H1 (cell line): ENCODE data around the gene KIF22. TPM values are rescaled to one million over a fixed set of nuclear protein-coding genes. Genes with fewer than 3 reads are reported as not detected.

Experiments
- CTCF ChIA-PET: fragments of 300-600 bp; sonication (Branson Sonifier 250); formaldehyde crosslinking; loops from one replicate; lab custom pipeline; 2021; ENCODE audit not compliant: partially characterized antibody; lab: Charles Lee
- POLR2A ChIA-PET: fragments of 300-600 bp; sonication (Branson Sonifier 250); formaldehyde crosslinking; loops from one replicate; lab custom pipeline; 2021; ENCODE audit warnings: inconsistent platforms; ENCODE audit not compliant: partially characterized antibody; lab: Charles Lee
- DNase-seq, 2 experiments: peaks; one replicate each; pipeline versions ENCODE4 v3.0.0 to v3.0.0-alpha.2; 2010 to 2022; ENCODE audit warnings: low spot score in 2 of 2, low read depth in 1 of 2, mixed read lengths in 1 of 2
- FAIRE-seq: peaks from 2 replicates; lab custom pipeline; 2011; peaks lifted over from hg19 to GRCh38; lab: Jason Lieb, UNC
- H2AFZ ChIP-seq: 2 replicates; pipeline ENCODE4 v1.8.1; 2012; ENCODE audit warnings: low read length, inconsistent platforms
- H2AK5ac ChIP-seq: 2 replicates; pipeline ENCODE4 v1.6.1; 2013; ENCODE audit warnings: low read depth, low read length
- H2BK120ac ChIP-seq: replicated peaks from 2 replicates; pipeline ENCODE3; 2013; ENCODE audit warnings: low read depth, low read length, inconsistent platforms
- H2BK12ac ChIP-seq: 2 replicates; pipeline ENCODE4 v1.6.1; 2013; ENCODE audit warnings: low read depth, low read length
- H2BK15ac ChIP-seq: 2 replicates; pipeline ENCODE4 v1.6.1; 2013; ENCODE audit warnings: low read length
- H2BK20ac ChIP-seq: 2 replicates; pipeline ENCODE4 v1.6.1; 2013; ENCODE audit warnings: low read length
- H2BK5ac ChIP-seq: 2 replicates; pipeline ENCODE4 v1.6.1; 2013; ENCODE audit warnings: low read depth, low read length
- H3K14ac ChIP-seq: 2 replicates; pipeline ENCODE4 v1.6.1; 2013; ENCODE audit warnings: inconsistent platforms; ENCODE audit not compliant: insufficient read length
- H3K18ac ChIP-seq: 2 replicates; pipeline ENCODE4 v1.6.1; 2013; ENCODE audit warnings: low read length; ENCODE audit errors: extremely low read depth
- H3K23ac ChIP-seq: 2 replicates; pipeline ENCODE4 v1.6.1; 2013; ENCODE audit warnings: inconsistent platforms; ENCODE audit not compliant: insufficient read length
- H3K23me2 ChIP-seq: 2 replicates; pipeline ENCODE4 v1.6.1; 2013; ENCODE audit warnings: low read depth, low read length
- H3K27ac ChIP-seq: 2 replicates; pipeline ENCODE4 v1.6.1; 2011; ENCODE audit warnings: low read depth, low read length, inconsistent platforms
- H3K27me3 ChIP-seq, 4 experiments: replicated peaks in 1 of 4; 1 replicate in 1 of 4; 2 replicates in 3 of 4; pipeline versions ENCODE4 v1.6.1 to v1.8.1; 2011 to 2013; ENCODE audit warnings: low read length in 3 of 4, mild to moderate bottlenecking in 3 of 4, inconsistent platforms in 2 of 4, mixed read lengths in 2 of 4, moderate library complexity in 1 of 4; ENCODE audit not compliant: control insufficient read depth in 3 of 4, insufficient read depth in 3 of 4; ENCODE audit errors: extremely low read depth in 1 of 4
- H3K36me3 ChIP-seq, 4 experiments: 2 replicates each; pipeline versions ENCODE4 v1.6.1 to v1.8.1; 2011 to 2013; ENCODE audit warnings: mild to moderate bottlenecking in 4 of 4, low read length in 3 of 4, moderate library complexity in 2 of 4, control low read depth in 1 of 4, inconsistent platforms in 1 of 4; ENCODE audit not compliant: insufficient read depth in 4 of 4, control insufficient read depth in 2 of 4
- H3K4ac ChIP-seq: replicated peaks from 2 replicates; pipeline ENCODE3; 2013; ENCODE audit warnings: low read length, low read depth, mixed read lengths, inconsistent platforms; ENCODE audit not compliant: insufficient read length
- H3K4me1 ChIP-seq, 4 experiments: replicated peaks in 1 of 4; 1 replicate in 1 of 4; 2 replicates in 3 of 4; pipeline versions ENCODE4 v1.6.1 to v1.8.1; 2011 to 2013; ENCODE audit warnings: low read length in 3 of 4, inconsistent platforms in 2 of 4, mixed read lengths in 1 of 4; ENCODE audit not compliant: insufficient read depth in 4 of 4, control insufficient read depth in 3 of 4
- H3K4me2 ChIP-seq, 2 experiments: 2 replicates each; pipeline versions ENCODE4 v1.6.1 to v1.8.1; 2011 to 2013; ENCODE audit warnings: low read depth in 2 of 2, low read length in 2 of 2, control low read depth in 1 of 2, inconsistent platforms in 1 of 2, mild to moderate bottlenecking in 1 of 2; ENCODE audit not compliant: insufficient read depth in 1 of 2
- H3K4me3 ChIP-seq, 4 experiments: fragments of 200-600, 300-600 bp in 1 of 4; sonication (generic), shearing (Covaris generic), sonication (Bioruptor Twin) in 1 of 4; 2 replicates each; pipeline versions ENCODE4 v1.5.1 to v1.8.1; 2011 to 2016; ENCODE audit warnings: low read length in 4 of 4, low read depth in 3 of 4, control low read depth in 2 of 4, inconsistent platforms in 2 of 4, mild to moderate bottlenecking in 2 of 4, mixed read lengths in 1 of 4, moderate library complexity in 1 of 4; ENCODE audit not compliant: insufficient read depth in 2 of 4; ENCODE audit errors: extremely low read depth in 1 of 4
- H3K56ac ChIP-seq: replicated peaks from 2 replicates; pipeline ENCODE3; 2013; ENCODE audit warnings: low read depth, mild to moderate bottlenecking, mixed read lengths, low read length, inconsistent platforms; ENCODE audit not compliant: insufficient read length
- H3K79me1 ChIP-seq: 2 replicates; pipeline ENCODE4 v1.6.1; 2013; ENCODE audit warnings: low read depth, low read length, control low read depth
- H3K79me2 ChIP-seq, 2 experiments: 2 replicates each; pipeline versions ENCODE4 v1.6.1 to v1.8.1; 2012 to 2013; ENCODE audit warnings: low read length in 2 of 2, mild to moderate bottlenecking in 2 of 2, inconsistent platforms in 1 of 2; ENCODE audit not compliant: insufficient read depth in 2 of 2, control insufficient read depth in 1 of 2
- H3K9ac ChIP-seq, 4 experiments: replicated peaks in 1 of 4; 1 replicate in 1 of 4; 2 replicates in 3 of 4; pipeline versions ENCODE4 v1.6.1 to v1.8.1; 2011 to 2013; ENCODE audit warnings: low read depth in 3 of 4, low read length in 3 of 4, control low read depth in 2 of 4, mild to moderate bottlenecking in 2 of 4, moderate library complexity in 2 of 4, inconsistent platforms in 1 of 4; ENCODE audit errors: extremely low read depth in 1 of 4
- H3K9me3 ChIP-seq, 2 experiments: 2 replicates each; pipeline versions ENCODE4 v1.6.1 to v1.8.1; 2012 to 2013; ENCODE audit warnings: mild to moderate bottlenecking in 2 of 2, moderate library complexity in 2 of 2, control low read depth in 1 of 2, inconsistent platforms in 1 of 2, low read depth in 1 of 2, low read length in 1 of 2, mixed read lengths in 1 of 2; ENCODE audit not compliant: insufficient read depth in 2 of 2
- H4K20me1 ChIP-seq, 2 experiments: replicated peaks in 1 of 2; 2 replicates each; pipeline versions ENCODE3 to v1.8.1; 2011 to 2013; ENCODE audit warnings: inconsistent platforms in 2 of 2, low read length in 2 of 2, mild to moderate bottlenecking in 1 of 2; ENCODE audit not compliant: insufficient read depth in 2 of 2, control insufficient read depth in 1 of 2
- H4K5ac ChIP-seq: 2 replicates; pipeline ENCODE4 v1.6.1; 2013; ENCODE audit warnings: low read length, low read depth, mixed read lengths, inconsistent platforms; ENCODE audit not compliant: insufficient read length
- H4K8ac ChIP-seq: 2 replicates; pipeline ENCODE4 v1.8.0; 2013; ENCODE audit warnings: mild to moderate bottlenecking, moderate library complexity, low read length, inconsistent platforms; ENCODE audit not compliant: insufficient read depth; ENCODE audit errors: extremely low read depth
- H4K91ac ChIP-seq: replicated peaks from 2 replicates; pipeline ENCODE3; 2013; ENCODE audit warnings: low read length, mixed read lengths, inconsistent platforms; ENCODE audit not compliant: insufficient read length
- CHD2 ChIP-seq: IDR thresholded peaks from 2 replicates; pipeline ENCODE4 v1.6.1; 2012; ENCODE audit warnings: low read length, improper control_type of control experiment
- HDAC2 ChIP-seq, 2 experiments: fragments of 300-600 bp in 1 of 2; sonication (generic) in 1 of 2; IDR thresholded peaks; 2 replicates each; pipeline ENCODE4 v1.6.1; 2011 to 2012; ENCODE audit warnings: low read depth in 2 of 2, low read length in 2 of 2, mild to moderate bottlenecking in 2 of 2, moderate library complexity in 2 of 2, borderline replicate concordance in 1 of 2, inconsistent platforms in 1 of 2
- KDM5A ChIP-seq: fragments of 200-600 bp; IDR thresholded peaks from 2 replicates; pipeline ENCODE4 v1.7.1; 2012; ENCODE audit warnings: mild to moderate bottlenecking, low read length, inconsistent platforms, mixed read lengths
- MAX ChIP-seq: IDR thresholded peaks from 2 replicates; pipeline ENCODE4 v1.6.1; 2012; ENCODE audit warnings: inconsistent platforms
- PHF8 ChIP-seq: fragments of 200-600 bp; sonication (generic); conservative IDR thresholded peaks from 2 replicates; pipeline ENCODE4 v1.7.1; 2012; ENCODE audit warnings: low read depth, mild to moderate bottlenecking, inconsistent platforms, low read length, moderate library complexity
- SAP30 ChIP-seq: fragments of 300-600 bp; sonication (generic); IDR thresholded peaks from 2 replicates; pipeline ENCODE4 v1.7.1; 2012; ENCODE audit warnings: low read length, moderate library complexity, mild to moderate bottlenecking, inconsistent platforms; ENCODE audit not compliant: insufficient read depth, insufficient replicate concordance
- TAF7 ChIP-seq: optimal IDR thresholded peaks from 2 replicates; pipeline ENCODE3; 2011; ENCODE audit warnings: low read depth, mild to moderate bottlenecking, inconsistent platforms, low read length, moderate library complexity, borderline replicate concordance
- TBP ChIP-seq: IDR thresholded peaks from 2 replicates; pipeline ENCODE4 v1.6.1; 2011; ENCODE audit warnings: low read depth, low read length, improper control_type of control experiment
- WGBS, 2 experiments: shearing (Covaris generic) in 1 of 2; methylation state at CpG; one replicate each; pipeline versions ENCODE4 v1.1.6 to v1.1.7; 2013 to 2015; ENCODE audit warnings: low lambda C conversion rate in 2 of 2, mixed read lengths in 2 of 2, inconsistent platforms in 1 of 2, low coverage in 1 of 2, missing lambda C conversion rate in 1 of 2; ENCODE audit not compliant: insufficient replicate concordance in 2 of 2, insufficient coverage in 1 of 2, insufficient read length in 1 of 2; ENCODE audit errors: extremely low coverage in 1 of 2, missing lambda C conversion rate in 1 of 2; 5-methylcytosine and 5-hydroxymethylcytosine counted together
- polyA plus RNA-seq, 7 experiments: library from polyadenylated mRNA; depleted of rRNA in 3 of 7; stranded (reverse) in 5 of 7; unstranded in 2 of 7; fragments of >200 nt in 5 of 7; fragments of 200-250 nt in 2 of 7; gene quantifications; 1 replicate in 5 of 7; 2 replicates in 1 of 7; 4 replicates in 1 of 7; pipeline versions ENCODE4 v1.2.1 to v1.2.3, GENCODE V29; 2011 to 2013; ENCODE audit warnings: missing spikeins in 2 of 7, mixed read lengths in 2 of 7
- total RNA-seq: library from RNA; stranded (reverse); fragmentation: NEBNext Ultra II Directional; extraction: Animal tissue kit (Norgen Biotek cat#: 25700); gene quantifications from 2 replicates; pipeline ENCODE4 v1.2.1, GENCODE V29; 2021

Gene KIF22
- total and polyA plus RNA-seq, 2 of the 8 experiments (the other 6 are each of a cell fraction or from before 2014, with no cell fraction given) = 139 to 142 TPM

GRCh38 chr16:29807426-29808218 lies 17.1 kb downstream of the KIF22 start:
- H3K4me1 ChIP-seq = peaks cover 0 to 43% (median 29%) of the 10 kb centered on the region in 4 experiments; a peak in 6 of 7 replicates
- H3K14ac ChIP-seq = no peak overlapping the region
- CTCF ChIA-PET = interaction anchor here (0.5 to 4.4 kb wide), 16 partner anchors 11 to 250 kb away, joined by 3 to 30 read pairs (median 3); partner anchors contain the start of genes KIF22, MVP and PAGR1
- H3K9me3 ChIP-seq = no peaks in the 10 kb centered on the region
- peak overlapping the region; percentile 88 for H4K91ac ChIP-seq
- no peak overlapping the region for H2BK20ac ChIP-seq
- H3K4ac ChIP-seq = peak overlapping the region; percentile 92
- no peak overlapping the region for H2AFZ ChIP-seq
- no peaks in the 10 kb centered on the region for H3K79me1 ChIP-seq
- peak overlapping the region; percentile 62 for H3K27ac ChIP-seq
- no peaks in the 10 kb centered on the region for H3K27me3 ChIP-seq
- H4K5ac ChIP-seq = peak overlapping the region; percentile 90
- peak overlapping the region; percentile 92 for H2BK5ac ChIP-seq
- H4K8ac ChIP-seq = peak overlapping the region; percentile 66; the same call in 1 of the 2 replicates
- H3K56ac ChIP-seq = peak overlapping the region; percentile 60
- H3K79me2 ChIP-seq = peaks cover 7 to 22% of the 10 kb centered on the region in 2 experiments
- peak overlapping the region; percentile 46 to 77 (median 72) for H3K9ac ChIP-seq
- peak overlapping the region; percentile 40; the same call in 1 of the 2 replicates for H2AK5ac ChIP-seq
- 0 out of 2 replicates have a peak overlapping the region, but pooled peaks have one; percentile 12 for H2BK12ac ChIP-seq
- POLR2A ChIA-PET = interaction anchor here (0.7 to 3.9 kb wide), 35 partner anchors 9 to 287 kb away, joined by 3 to 41 read pairs (median 6); partner anchors contain the start of genes ASPHD1, CDIPT, KIF22 and MVP
- H3K4me2 ChIP-seq = peak overlapping the region; percentile 91 to 95
- 2% methylated on average over 37 of the region's 69 CpGs; no CpG with 5 or more reads in 1 of the 2 experiments for WGBS, 2 experiments
- H3K23ac ChIP-seq = no peak overlapping the region
- peaks cover 21% of the 10 kb centered on the region for H3K23me2 ChIP-seq
- peak overlapping the region; percentile 72; the same call in 1 of the 2 replicates for H2BK15ac ChIP-seq
- H3K36me3 ChIP-seq = peaks cover 11 to 42% (median 16%) of the 10 kb centered on the region in 4 experiments
- H3K18ac ChIP-seq = peak overlapping the region; percentile 86
- peaks cover 15 to 21% of the 10 kb centered on the region in 2 experiments for H4K20me1 ChIP-seq
- DNase-seq (peak in 1 of 2 experiments; percentile 81), FAIRE-seq (no peak)
- peak overlapping the region; percentile 65 for H2BK120ac ChIP-seq
- H3K4me3 ChIP-seq = peak overlapping the region; percentile 54 to 85 (median 69)
- TF ChIP-seq CHD2 (peak; percentile 29; the same call in 1 of the 2 replicates), HDAC2 (IDR thresholded peaks at IDR 0.05; ENCODE audit: borderline replicate concordance in 1 of 2, low read depth in 2 of 2, low read length in 2 of 2) (peak in 1 of 2 experiments; percentile 94; a peak in 1 of 4 replicates), TBP (0 out of 2 replicates have a peak, but pooled peaks have one; percentile 30), TAF7 (peak; percentile 38), SAP30 (peak; percentile 70), MAX (peak; percentile 98), KDM5A (0 out of 2 replicates have a peak, but pooled peaks have one; percentile 31), PHF8 (peak; percentile 26; the same call in 1 of the 2 replicates)
